SK-N-SH treated with all-trans-retinoic acid at 6 μM for 48 hours (cell line): ENCODE measurements around the gene DOCK1.

Experiments used
- ATAC-seq: fragments of 200-7000 bp; cut with Tn5 transposase; 3 replicates; pipeline ENCODE4 v1.9.1; 2020; ENCODE audit warnings: mild to moderate bottlenecking, moderate library complexity
- ARNTL ChIP-seq: fragments of 450-650 bp; formaldehyde crosslinking; IDR thresholded peaks from 2 replicates; pipeline ENCODE4 v1.5.0; 2020; ENCODE audit warnings: low read depth, mild to moderate bottlenecking, moderate library complexity, borderline replicate concordance
- BACH2 ChIP-seq: fragments of 250-450 bp; sonication (Bioruptor Pico); IDR thresholded peaks from 2 replicates; pipeline ENCODE4 v1.9.0; 2021; ENCODE audit warnings: mild to moderate bottlenecking, borderline replicate concordance
- CSDC2 ChIP-seq: fragments of 250-450 bp; sonication (Bioruptor Pico); IDR thresholded peaks from 2 replicates; pipeline ENCODE4 v1.5.0; 2020; ENCODE audit warnings: mild to moderate bottlenecking, moderate library complexity
- CSRNP3 ChIP-seq: fragments of 250-450 bp; sonication (Bioruptor Pico); IDR thresholded peaks from 2 replicates; pipeline ENCODE4 v1.5.1; 2021; ENCODE audit warnings: mild to moderate bottlenecking, moderate library complexity
- ESRRG ChIP-seq: fragments of 250-450 bp; sonication (Bioruptor Pico); IDR thresholded peaks from 2 replicates; pipeline ENCODE4 v1.6.1; 2021; ENCODE audit warnings: mild to moderate bottlenecking
- ISL1 ChIP-seq: fragments of 250-450 bp; sonication (Bioruptor Pico); IDR thresholded peaks from 2 replicates; pipeline ENCODE4 v2.1.2; 2022; ENCODE audit warnings: mild to moderate bottlenecking, moderate library complexity
- OSR1 ChIP-seq: fragments of 250-450 bp; sonication (Bioruptor Pico); IDR thresholded peaks from 2 replicates; pipeline ENCODE4 v1.8.0; 2022; ENCODE audit warnings: moderate library complexity, mild to moderate bottlenecking, inconsistent platforms
- POU6F1 ChIP-seq: fragments of 250-450 bp; sonication (Bioruptor Pico); IDR thresholded peaks from 2 replicates; pipeline ENCODE4 v1.8.0; 2021; ENCODE audit warnings: low read depth, mild to moderate bottlenecking, moderate library complexity, borderline replicate concordance
- PPARA ChIP-seq: fragments of 250-450 bp; sonication (Bioruptor Pico); IDR thresholded peaks from 2 replicates; pipeline ENCODE4 v1.5.0; 2020; ENCODE audit warnings: mild to moderate bottlenecking, borderline replicate concordance
- RARB ChIP-seq: fragments of 250-450 bp; sonication (Bioruptor Pico); IDR thresholded peaks from 2 replicates; pipeline ENCODE4 v1.8.0; 2021; ENCODE audit warnings: mild to moderate bottlenecking, moderate library complexity
- SNAI2 ChIP-seq: fragments of 250-450 bp; sonication (Bioruptor Pico); IDR thresholded peaks from 2 replicates; pipeline ENCODE4 v1.5.0; 2020; ENCODE audit warnings: mild to moderate bottlenecking, moderate library complexity
- TCF4 ChIP-seq: fragments of 250-450 bp; sonication (Bioruptor Pico); IDR thresholded peaks from 2 replicates; pipeline ENCODE4 v1.8.0; 2021; ENCODE audit warnings: mild to moderate bottlenecking, moderate library complexity, borderline replicate concordance
- TOX ChIP-seq: fragments of 250-450 bp; sonication (Bioruptor Pico); IDR thresholded peaks from 2 replicates; pipeline ENCODE4 v1.8.0; 2021; ENCODE audit warnings: mild to moderate bottlenecking, moderate library complexity, borderline replicate concordance
- ZC3H10 ChIP-seq: fragments of 250-450 bp; sonication (Bioruptor Pico); IDR thresholded peaks from 2 replicates; pipeline ENCODE4 v1.5.1; 2021; ENCODE audit warnings: mild to moderate bottlenecking, moderate library complexity
- ZFP3 ChIP-seq: fragments of 250-450 bp; sonication (Bioruptor Pico); IDR thresholded peaks from 2 replicates; pipeline ENCODE4 v1.5.0; 2020; ENCODE audit warnings: mild to moderate bottlenecking, moderate library complexity
- ZFP30 ChIP-seq: fragments of 450-650 bp; formaldehyde crosslinking; IDR thresholded peaks from 2 replicates; pipeline ENCODE4 v1.5.0; 2022; ENCODE audit warnings: mild to moderate bottlenecking, moderate library complexity
- ZNF565 ChIP-seq: fragments of 450-650 bp; formaldehyde crosslinking; conservative IDR thresholded peaks from 2 replicates; pipeline ENCODE4 v1.5.0; 2020; ENCODE audit warnings: low read depth, mild to moderate bottlenecking, moderate library complexity
- ZNF8 ChIP-seq: fragments of 450-650 bp; formaldehyde crosslinking; IDR thresholded peaks from 2 replicates; pipeline ENCODE4 v1.5.0; 2020; ENCODE audit warnings: mild to moderate bottlenecking, moderate library complexity
- TF ChIP-seq, protein P1 (sequence below): fragments of 250-450 bp; sonication (Bioruptor Pico); IDR thresholded peaks from 2 replicates; pipeline ENCODE4 v1.5.1; 2020; ENCODE audit warnings: low read depth, mild to moderate bottlenecking, moderate library complexity
- TF ChIP-seq, protein P2 (sequence below): fragments of 250-450 bp; sonication (Bioruptor Pico); IDR thresholded peaks from 2 replicates; pipeline ENCODE4 v1.5.0; 2020; ENCODE audit warnings: mild to moderate bottlenecking, moderate library complexity
- TF ChIP-seq, protein P3 (sequence below): fragments of 250-450 bp; sonication (Bioruptor Pico); IDR thresholded peaks from 2 replicates; pipeline ENCODE4 v1.8.0; 2020; ENCODE audit warnings: mild to moderate bottlenecking, moderate library complexity, borderline replicate concordance

The DOCK1 gene

DNA sequence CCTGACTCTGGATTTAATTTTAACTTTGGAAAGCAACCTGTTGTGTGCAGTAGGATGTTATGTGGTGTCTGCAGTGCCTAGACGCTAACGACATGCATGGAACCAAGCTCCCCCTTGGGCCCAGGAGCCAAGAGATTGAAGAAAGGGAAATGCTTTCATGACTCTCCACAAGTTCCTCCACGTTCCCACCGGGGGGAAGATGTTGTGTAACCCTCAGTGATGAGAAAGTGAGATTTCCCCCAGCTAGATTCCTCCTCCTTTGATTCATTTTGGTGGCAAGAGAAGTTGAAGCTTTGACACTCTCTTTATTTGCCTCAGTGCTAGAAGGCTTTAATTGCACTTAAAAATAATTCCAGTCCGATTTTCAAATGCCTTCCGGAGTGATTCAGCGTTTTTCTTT lies 449.0 kb downstream of the DOCK1 start:
- no peak for ATAC-seq
- no peak for TF ChIP-seq TCF4 (CRISPR knock-in tag)
- TF ChIP-seq ZFP30 (CRISPR knock-in tag): no peak
- no peak for TF ChIP-seq TOX (CRISPR knock-in tag)
- no peak for TF ChIP-seq OSR1 (CRISPR knock-in tag)
- no peak for TF ChIP-seq ESRRG (CRISPR knock-in tag)
- TF ChIP-seq ZNF8 (CRISPR knock-in tag): no peak
- TF ChIP-seq, protein P1, sequence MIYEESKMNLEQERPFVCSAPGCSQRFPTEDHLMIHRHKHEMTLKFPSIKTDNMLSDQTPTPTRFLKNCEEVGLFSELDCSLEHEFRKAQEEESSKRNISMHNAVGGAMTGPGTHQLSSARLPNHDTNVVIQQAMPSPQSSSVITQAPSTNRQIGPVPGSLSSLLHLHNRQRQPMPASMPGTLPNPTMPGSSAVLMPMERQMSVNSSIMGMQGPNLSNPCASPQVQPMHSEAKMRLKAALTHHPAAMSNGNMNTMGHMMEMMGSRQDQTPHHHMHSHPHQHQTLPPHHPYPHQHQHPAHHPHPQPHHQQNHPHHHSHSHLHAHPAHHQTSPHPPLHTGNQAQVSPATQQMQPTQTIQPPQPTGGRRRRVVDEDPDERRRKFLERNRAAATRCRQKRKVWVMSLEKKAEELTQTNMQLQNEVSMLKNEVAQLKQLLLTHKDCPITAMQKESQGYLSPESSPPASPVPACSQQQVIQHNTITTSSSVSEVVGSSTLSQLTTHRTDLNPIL (CRISPR knock-in tag): no peak

GRCh38 chr10:127354992-127355391 lies 449.8 kb downstream of the DOCK1 start:
- TF ChIP-seq PPARA: no peak
- TF ChIP-seq ZNF8 (CRISPR knock-in tag): no peak
- no peak for TF ChIP-seq ARNTL (CRISPR knock-in tag)
- TF ChIP-seq TOX (CRISPR knock-in tag): no peak
- no peak for TF ChIP-seq CSRNP3
- no peak for TF ChIP-seq ISL1 (CRISPR knock-in tag)
- no peak for TF ChIP-seq ZNF565 (CRISPR knock-in tag)
- no peak for TF ChIP-seq ZC3H10 (CRISPR knock-in tag)
- no peak for TF ChIP-seq SNAI2 (CRISPR knock-in tag)
- TF ChIP-seq, protein P2, sequence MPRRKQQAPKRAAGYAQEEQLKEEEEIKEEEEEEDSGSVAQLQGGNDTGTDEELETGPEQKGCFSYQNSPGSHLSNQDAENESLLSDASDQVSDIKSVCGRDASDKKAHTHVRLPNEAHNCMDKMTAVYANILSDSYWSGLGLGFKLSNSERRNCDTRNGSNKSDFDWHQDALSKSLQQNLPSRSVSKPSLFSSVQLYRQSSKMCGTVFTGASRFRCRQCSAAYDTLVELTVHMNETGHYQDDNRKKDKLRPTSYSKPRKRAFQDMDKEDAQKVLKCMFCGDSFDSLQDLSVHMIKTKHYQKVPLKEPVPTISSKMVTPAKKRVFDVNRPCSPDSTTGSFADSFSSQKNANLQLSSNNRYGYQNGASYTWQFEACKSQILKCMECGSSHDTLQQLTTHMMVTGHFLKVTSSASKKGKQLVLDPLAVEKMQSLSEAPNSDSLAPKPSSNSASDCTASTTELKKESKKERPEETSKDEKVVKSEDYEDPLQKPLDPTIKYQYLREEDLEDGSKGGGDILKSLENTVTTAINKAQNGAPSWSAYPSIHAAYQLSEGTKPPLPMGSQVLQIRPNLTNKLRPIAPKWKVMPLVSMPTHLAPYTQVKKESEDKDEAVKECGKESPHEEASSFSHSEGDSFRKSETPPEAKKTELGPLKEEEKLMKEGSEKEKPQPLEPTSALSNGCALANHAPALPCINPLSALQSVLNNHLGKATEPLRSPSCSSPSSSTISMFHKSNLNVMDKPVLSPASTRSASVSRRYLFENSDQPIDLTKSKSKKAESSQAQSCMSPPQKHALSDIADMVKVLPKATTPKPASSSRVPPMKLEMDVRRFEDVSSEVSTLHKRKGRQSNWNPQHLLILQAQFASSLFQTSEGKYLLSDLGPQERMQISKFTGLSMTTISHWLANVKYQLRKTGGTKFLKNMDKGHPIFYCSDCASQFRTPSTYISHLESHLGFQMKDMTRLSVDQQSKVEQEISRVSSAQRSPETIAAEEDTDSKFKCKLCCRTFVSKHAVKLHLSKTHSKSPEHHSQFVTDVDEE: no peak
- no peak for TF ChIP-seq RARB (CRISPR knock-in tag)
- TF ChIP-seq, protein P3, sequence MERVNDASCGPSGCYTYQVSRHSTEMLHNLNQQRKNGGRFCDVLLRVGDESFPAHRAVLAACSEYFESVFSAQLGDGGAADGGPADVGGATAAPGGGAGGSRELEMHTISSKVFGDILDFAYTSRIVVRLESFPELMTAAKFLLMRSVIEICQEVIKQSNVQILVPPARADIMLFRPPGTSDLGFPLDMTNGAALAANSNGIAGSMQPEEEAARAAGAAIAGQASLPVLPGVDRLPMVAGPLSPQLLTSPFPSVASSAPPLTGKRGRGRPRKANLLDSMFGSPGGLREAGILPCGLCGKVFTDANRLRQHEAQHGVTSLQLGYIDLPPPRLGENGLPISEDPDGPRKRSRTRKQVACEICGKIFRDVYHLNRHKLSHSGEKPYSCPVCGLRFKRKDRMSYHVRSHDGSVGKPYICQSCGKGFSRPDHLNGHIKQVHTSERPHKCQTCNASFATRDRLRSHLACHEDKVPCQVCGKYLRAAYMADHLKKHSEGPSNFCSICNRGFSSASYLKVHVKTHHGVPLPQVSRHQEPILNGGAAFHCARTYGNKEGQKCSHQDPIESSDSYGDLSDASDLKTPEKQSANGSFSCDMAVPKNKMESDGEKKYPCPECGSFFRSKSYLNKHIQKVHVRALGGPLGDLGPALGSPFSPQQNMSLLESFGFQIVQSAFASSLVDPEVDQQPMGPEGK (CRISPR knock-in tag): no peak
- TF ChIP-seq TCF4 (CRISPR knock-in tag): no peak
- no peak for ATAC-seq

DNA sequence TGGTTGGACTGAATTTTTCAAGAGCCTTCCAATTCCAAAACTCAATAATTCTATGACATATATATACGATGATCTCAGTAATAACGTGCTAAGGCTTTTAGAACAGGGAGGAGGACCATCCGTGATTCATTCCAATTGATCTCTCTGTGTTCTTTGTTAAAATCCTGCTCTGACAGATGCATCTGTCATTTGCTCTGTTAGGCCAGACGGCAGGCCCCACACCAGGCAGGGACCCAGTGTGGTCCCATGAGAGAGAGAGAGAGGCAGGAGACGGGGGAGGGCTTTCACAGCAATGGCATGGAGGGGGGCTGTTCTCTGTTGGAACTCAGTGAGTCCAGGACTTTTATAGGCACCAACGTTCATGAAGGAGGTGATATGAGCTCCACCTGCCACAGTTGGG lies 451.1 kb downstream of the DOCK1 start:
- no peak for ATAC-seq
- TF ChIP-seq ISL1 (CRISPR knock-in tag) (no peak), SNAI2 (CRISPR knock-in tag) (no peak), ESRRG (CRISPR knock-in tag) (no peak), ZFP30 (CRISPR knock-in tag) (no peak), ZC3H10 (CRISPR knock-in tag) (no peak), TCF4 (CRISPR knock-in tag) (no peak), ARNTL (CRISPR knock-in tag) (no peak), ZNF8 (CRISPR knock-in tag) (no peak), ZFP3 (CRISPR knock-in tag) (no peak), OSR1 (CRISPR knock-in tag) (no peak), CSDC2 (CRISPR knock-in tag) (no peak), TOX (CRISPR knock-in tag) (no peak), POU6F1 (CRISPR knock-in tag) (no peak), ZNF565 (CRISPR knock-in tag) (no peak), BACH2 (CRISPR knock-in tag) (no peak)
- TF ChIP-seq, protein P1 (CRISPR knock-in tag): no peak
- TF ChIP-seq, protein P2: no peak
- TF ChIP-seq, protein P3 (CRISPR knock-in tag): no peak
